ENCODE data around the gene LLGL2.

LLGL2 gene

DNA sequence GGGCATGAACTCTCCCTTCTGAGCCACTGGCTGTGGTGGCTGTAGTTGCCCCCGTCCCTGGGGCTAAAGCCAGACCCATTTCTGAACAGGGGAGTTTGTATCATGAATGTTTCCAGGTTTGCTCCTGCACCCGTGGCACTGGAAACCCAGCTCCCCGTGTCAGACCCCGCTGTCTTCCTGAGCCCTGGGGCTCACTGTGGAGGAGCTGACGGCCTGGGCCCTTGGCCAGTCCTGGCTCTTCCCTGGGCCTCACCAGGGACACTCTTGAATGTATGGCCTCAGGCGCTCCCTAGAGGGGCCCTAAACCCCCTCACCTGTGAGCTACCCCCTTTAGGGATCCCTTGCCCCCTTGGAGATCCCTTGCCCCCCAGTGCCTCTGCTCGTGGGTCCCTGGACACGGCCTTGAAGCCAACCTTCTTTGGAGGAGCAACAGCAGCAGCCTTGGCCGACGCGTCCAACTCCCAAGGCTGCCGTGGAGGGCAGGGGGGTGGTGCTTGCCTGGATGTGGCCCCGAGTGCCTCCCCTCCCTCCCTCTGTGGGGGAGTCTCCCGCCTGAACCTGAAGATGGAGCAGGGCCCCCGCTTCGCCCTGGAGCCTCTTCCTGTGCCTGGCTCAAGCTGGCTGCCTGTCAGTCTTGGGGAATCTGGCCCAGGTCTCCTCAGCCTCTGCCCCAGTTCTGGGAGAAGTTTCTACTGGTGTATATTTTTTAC, 26.0 kb upstream of the LLGL2 start:
- FAIRE-seq (no peak), DNase-seq (ENCODE audit: insufficient read length, low spot score) (no peak)
- TF ChIP-seq POLR2A (IDR thresholded peaks at IDR 0.05; ENCODE audit: low read depth, low read length), result no peak
- TF ChIP-seq SPI1 (IDR thresholded peaks at IDR 0.05; ENCODE audit: low read depth, low read length), result no peak
- no peak for TF ChIP-seq POLR2AphosphoS5 (IDR thresholded peaks at IDR 0.05; ENCODE audit: low read depth, low read length)
- no peak for TF ChIP-seq TAF1 (IDR thresholded peaks at IDR 0.05; ENCODE audit: low read depth, low read length)
- TF ChIP-seq PAX5 (IDR thresholded peaks at IDR 0.05; ENCODE audit: insufficient read depth, low read length, severe bottlenecking), result no peak

DNA sequence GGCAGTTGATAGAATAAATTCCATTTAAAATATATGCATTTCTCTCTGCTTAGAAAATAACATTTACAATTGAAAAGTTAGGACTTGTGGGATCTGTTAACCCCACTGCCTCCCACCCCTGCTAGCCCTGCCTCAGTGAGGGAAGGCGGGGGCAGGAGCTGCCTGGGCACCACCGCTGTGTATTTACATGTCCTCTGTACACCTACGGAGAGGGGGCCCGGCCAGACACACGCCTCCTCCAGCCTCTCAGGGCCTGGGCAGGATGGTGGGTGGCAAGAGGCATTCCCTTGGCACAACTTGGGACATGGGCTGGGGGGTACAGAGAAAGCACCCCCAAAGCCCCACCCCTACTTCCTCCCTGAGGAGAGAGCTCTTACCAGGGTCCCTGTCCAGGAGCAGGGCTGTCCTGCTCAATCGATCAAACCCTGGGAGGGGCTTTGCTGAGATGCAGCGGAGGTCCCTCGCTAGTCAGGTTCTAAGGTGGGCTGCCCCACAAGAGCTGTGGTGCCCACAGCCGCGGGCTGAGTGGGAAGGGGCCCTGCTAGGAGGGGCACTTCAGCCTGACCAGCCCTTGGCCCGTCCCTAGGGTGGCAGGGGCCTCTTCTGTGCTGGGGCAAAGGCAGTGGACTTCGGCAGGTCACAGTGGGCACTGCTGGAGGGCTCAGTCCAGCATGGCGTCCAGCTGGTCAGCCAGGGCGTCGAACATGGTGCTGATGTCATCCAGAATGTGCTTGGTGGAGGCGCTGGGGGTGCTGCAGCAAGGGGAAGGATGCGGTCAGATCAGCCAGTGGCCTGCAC, 24.9 kb upstream of the LLGL2 start:
- TF ChIP-seq PAX5 (IDR thresholded peaks at IDR 0.05; ENCODE audit: insufficient read depth, low read length, severe bottlenecking), result no peak
- TF ChIP-seq POLR2A (IDR thresholded peaks at IDR 0.05; ENCODE audit: low read depth, low read length), result no peak
- no peak for TF ChIP-seq SPI1 (IDR thresholded peaks at IDR 0.05; ENCODE audit: low read depth, low read length)
- no peak for TF ChIP-seq POU2F2 (IDR thresholded peaks at IDR 0.05; ENCODE audit: low read depth, low read length)
- TF ChIP-seq TAF1 (IDR thresholded peaks at IDR 0.05; ENCODE audit: low read depth, low read length), result no peak
- TF ChIP-seq POLR2AphosphoS5 (IDR thresholded peaks at IDR 0.05; ENCODE audit: low read depth, low read length), result no peak
- DNase-seq (ENCODE audit: insufficient read length, low spot score) (no peak), FAIRE-seq (no peak)

DNA sequence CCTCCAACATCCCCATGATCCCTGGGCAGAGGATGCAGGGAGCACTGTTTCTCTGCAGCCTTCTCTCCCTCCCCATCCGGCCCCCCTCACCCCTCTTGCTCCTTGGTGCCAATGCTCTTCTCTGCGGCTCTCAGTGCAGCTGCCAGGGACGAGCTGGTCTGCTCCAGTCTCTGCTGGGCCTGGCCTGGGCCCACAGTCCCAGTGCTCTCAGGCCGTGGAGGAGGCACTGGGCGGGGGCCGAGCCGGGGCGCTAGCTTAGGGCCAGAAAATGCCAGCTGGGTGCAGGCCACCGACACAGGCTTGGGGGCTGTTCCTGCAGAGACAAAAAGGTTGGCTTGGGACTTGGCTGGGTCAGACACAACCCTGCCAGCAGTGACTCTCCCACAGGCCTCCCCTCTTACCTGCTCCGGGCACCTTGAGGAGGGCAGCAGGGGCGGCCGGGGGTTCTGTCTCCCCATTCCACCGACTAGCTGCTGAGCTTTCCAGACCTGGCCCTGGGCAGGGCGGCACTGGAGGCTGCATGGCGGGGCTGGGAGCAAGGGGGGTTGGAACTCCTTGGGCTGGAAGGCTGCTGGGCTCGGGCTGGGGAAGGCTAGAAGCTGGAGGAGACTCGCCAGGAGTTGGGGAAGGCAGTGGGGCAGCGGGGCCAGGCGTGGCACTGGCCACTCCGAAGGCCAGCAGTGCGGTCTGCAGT, 24.0 kb upstream of the LLGL2 start:
- no peak for FAIRE-seq
- DNase-seq (ENCODE audit: insufficient read length, low spot score), result no peak
- TF ChIP-seq TAF1 (IDR thresholded peaks at IDR 0.05; ENCODE audit: low read depth, low read length) (no peak), POLR2A (IDR thresholded peaks at IDR 0.05; ENCODE audit: low read depth, low read length) (no peak), SPI1 (IDR thresholded peaks at IDR 0.05; ENCODE audit: low read depth, low read length) (no peak), PAX5 (IDR thresholded peaks at IDR 0.05; ENCODE audit: insufficient read depth, low read length, severe bottlenecking) (no peak), POU2F2 (IDR thresholded peaks at IDR 0.05; ENCODE audit: low read depth, low read length) (no peak), POLR2AphosphoS5 (IDR thresholded peaks at IDR 0.05; ENCODE audit: low read depth, low read length) (no peak)

DNA sequence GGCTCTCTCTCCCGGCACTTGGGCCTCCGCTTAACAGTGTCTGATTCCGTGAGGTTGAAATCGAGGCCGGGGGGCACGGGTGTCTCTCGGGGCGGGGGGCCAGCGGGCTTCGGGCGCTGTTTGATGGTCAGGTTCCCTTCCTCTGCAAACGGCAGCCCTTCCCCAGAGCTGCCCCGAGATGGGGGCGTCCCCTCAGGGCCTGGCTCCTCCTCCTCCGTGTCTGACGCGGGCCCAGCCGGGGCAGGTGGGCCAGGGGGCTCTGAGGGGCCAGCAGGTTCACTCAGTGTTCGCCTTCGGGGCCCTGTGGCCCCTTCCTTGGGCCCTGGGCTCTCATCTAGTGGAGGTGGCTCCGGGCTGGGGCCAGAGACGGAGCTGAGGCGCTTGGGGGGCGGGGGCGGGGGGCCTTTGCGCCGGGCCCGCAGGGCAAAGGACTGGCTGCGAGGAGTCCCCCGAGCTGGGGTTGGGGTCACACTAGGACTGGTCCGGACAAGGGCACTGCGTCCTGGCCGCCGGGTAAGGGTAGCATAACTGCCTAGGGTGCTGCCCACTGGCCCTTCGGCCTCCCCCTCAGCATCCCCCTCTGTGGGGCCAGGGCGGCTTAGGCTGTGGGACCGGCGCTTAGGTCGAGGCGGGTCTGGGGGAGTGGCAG, 23.3 kb upstream of the LLGL2 start:
- no peak for TF ChIP-seq TAF1 (IDR thresholded peaks at IDR 0.05; ENCODE audit: low read depth, low read length)
- TF ChIP-seq PAX5 (IDR thresholded peaks at IDR 0.05; ENCODE audit: insufficient read depth, low read length, severe bottlenecking), result no peak
- no peak for TF ChIP-seq SPI1 (IDR thresholded peaks at IDR 0.05; ENCODE audit: low read depth, low read length)
- no peak for TF ChIP-seq POU2F2 (IDR thresholded peaks at IDR 0.05; ENCODE audit: low read depth, low read length)
- TF ChIP-seq POLR2AphosphoS5 (IDR thresholded peaks at IDR 0.05; ENCODE audit: low read depth, low read length), result no peak
- no peak for TF ChIP-seq POLR2A (IDR thresholded peaks at IDR 0.05; ENCODE audit: low read depth, low read length)
- FAIRE-seq, result no peak
- no peak for DNase-seq (ENCODE audit: insufficient read length, low spot score)

DNA sequence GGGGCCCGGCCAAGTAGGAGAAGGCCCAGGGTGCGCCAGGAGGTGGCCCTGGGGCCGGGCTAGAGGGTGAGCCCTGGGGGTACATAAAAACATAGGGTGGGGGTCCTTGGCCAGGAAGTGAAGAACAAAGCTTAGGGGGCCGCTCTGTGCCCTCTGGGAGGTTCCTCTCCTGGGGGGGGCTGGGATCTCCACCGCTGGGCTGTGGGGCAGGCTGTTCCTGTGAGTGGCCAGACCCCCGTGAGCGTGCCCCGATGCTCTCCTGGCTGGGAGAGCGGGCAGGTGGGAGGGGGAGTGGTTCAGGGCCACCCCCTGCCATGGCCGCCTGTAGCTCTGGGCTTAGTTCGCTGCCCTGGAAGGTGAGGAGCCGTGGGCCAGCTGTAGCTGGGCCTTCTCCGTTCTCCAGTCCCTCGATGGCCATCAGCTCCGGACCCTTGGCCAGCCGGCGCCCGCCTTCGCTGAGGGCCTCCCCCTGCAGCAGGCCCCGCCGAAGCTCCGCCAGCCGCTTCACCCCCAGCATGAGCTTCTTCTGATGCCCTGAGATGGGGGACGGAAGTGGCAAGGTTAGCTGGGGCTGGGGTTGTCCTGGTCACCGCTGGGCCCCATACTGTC, 22.7 kb upstream of the LLGL2 start:
- FAIRE-seq (no peak), DNase-seq (ENCODE audit: insufficient read length, low spot score) (no peak)
- TF ChIP-seq POU2F2 (IDR thresholded peaks at IDR 0.05; ENCODE audit: low read depth, low read length) (no peak), POLR2A (IDR thresholded peaks at IDR 0.05; ENCODE audit: low read depth, low read length) (no peak), SPI1 (IDR thresholded peaks at IDR 0.05; ENCODE audit: low read depth, low read length) (no peak), PAX5 (IDR thresholded peaks at IDR 0.05; ENCODE audit: insufficient read depth, low read length, severe bottlenecking) (no peak), POLR2AphosphoS5 (IDR thresholded peaks at IDR 0.05; ENCODE audit: low read depth, low read length) (no peak), TAF1 (IDR thresholded peaks at IDR 0.05; ENCODE audit: low read depth, low read length) (no peak)

DNA sequence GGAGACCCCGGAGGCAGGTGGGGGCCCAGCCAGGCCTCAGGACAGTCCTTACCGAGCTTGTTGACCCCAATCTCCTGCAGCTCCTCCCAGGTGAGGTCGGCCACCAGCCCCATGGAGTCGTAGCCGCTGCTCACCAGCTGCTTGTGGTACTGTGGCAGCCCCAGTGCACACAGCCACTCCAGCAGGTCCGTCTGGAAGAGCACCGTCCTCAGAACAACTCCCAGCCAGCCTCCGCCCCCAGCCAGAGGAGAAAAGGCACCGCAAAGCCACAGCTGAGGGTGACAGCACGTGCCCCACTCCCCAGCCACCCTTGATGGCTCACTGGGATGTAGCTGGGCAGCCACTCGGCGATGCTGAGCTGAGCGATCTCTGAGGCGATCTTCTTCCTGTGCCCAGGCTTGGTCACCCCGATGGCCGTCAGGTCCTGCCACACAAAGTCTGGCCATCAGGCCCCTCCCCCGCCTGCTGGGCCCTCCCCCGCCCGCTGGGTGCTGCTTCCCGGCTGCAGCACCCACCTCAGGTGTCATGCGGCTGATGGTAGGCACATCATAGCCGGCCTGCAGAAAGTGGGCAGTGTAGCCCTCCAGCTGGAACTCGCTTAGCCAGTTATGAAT, 22.1 kb upstream of the LLGL2 start:
- TF ChIP-seq POLR2A (IDR thresholded peaks at IDR 0.05; ENCODE audit: low read depth, low read length), result no peak
- TF ChIP-seq SPI1 (IDR thresholded peaks at IDR 0.05; ENCODE audit: low read depth, low read length), result no peak
- no peak for TF ChIP-seq POU2F2 (IDR thresholded peaks at IDR 0.05; ENCODE audit: low read depth, low read length)
- no peak for TF ChIP-seq PAX5 (IDR thresholded peaks at IDR 0.05; ENCODE audit: insufficient read depth, low read length, severe bottlenecking)
- no peak for TF ChIP-seq TAF1 (IDR thresholded peaks at IDR 0.05; ENCODE audit: low read depth, low read length)
- no peak for TF ChIP-seq POLR2AphosphoS5 (IDR thresholded peaks at IDR 0.05; ENCODE audit: low read depth, low read length)
- FAIRE-seq (no peak), DNase-seq (ENCODE audit: insufficient read length, low spot score) (no peak)

DNA sequence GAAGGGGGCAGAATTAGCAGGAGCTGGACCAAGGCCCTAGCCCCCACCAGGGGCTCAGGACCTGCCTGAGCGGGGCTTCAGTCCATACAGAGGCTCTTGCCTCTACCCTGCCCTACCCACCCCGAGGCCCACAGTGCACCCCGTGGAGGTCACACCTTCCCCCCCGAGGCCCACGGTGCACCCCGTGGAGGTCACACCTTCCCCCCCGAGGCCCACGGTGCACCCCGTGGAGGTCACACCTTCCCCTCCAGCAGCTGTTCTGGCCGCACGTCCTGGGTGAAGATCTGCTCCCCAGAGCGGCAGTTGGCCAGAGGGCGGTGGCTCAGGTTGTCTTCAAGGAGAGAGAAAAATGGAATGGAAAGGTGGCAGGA, 21.5 kb upstream of the LLGL2 start:
- TF ChIP-seq TAF1 (IDR thresholded peaks at IDR 0.05; ENCODE audit: low read depth, low read length) (no peak), POLR2A (IDR thresholded peaks at IDR 0.05; ENCODE audit: low read depth, low read length) (no peak), SPI1 (IDR thresholded peaks at IDR 0.05; ENCODE audit: low read depth, low read length) (no peak), PAX5 (IDR thresholded peaks at IDR 0.05; ENCODE audit: insufficient read depth, low read length, severe bottlenecking) (no peak), POU2F2 (IDR thresholded peaks at IDR 0.05; ENCODE audit: low read depth, low read length) (no peak), POLR2AphosphoS5 (IDR thresholded peaks at IDR 0.05; ENCODE audit: low read depth, low read length) (no peak)
- DNase-seq (ENCODE audit: insufficient read length, low spot score) (no peak), FAIRE-seq (no peak)

All from GM12891 (cell line).